ENCODE measurements around the gene REXO2.

Gene REXO2

GRCh38 chr11:114416441-114416961 lies 22.8 kb upstream of the REXO2 start:
- DNase-seq (ENCODE audit: low read depth), result peak; percentile 71
- no peak overlapping the region for H3K4me3 ChIP-seq (ENCODE audit: low read depth, low read length)
- no peak for TF ChIP-seq CTCF (conservative IDR thresholded peaks at IDR 0.05; ENCODE audit: low read depth, low read length)

GRCh38 chr11:114426280-114426679 lies 13.0 kb upstream of the REXO2 start:
- no peak for DNase-seq (ENCODE audit: low read depth)
- no peak for TF ChIP-seq CTCF (conservative IDR thresholded peaks at IDR 0.05; ENCODE audit: low read depth, low read length)
- H3K4me3 ChIP-seq (ENCODE audit: low read depth, low read length), result no peak overlapping the region

- DNase-seq (ENCODE audit: low read depth), result no peak
- H3K4me3 ChIP-seq (ENCODE audit: low read depth, low read length), result no peak overlapping the region
- TF ChIP-seq CTCF (conservative IDR thresholded peaks at IDR 0.05; ENCODE audit: low read depth, low read length), result no peak
Observed at GRCh38 chr11:114430290-114430689, 9.0 kb upstream of the REXO2 start.

GRCh38 chr11:114432893-114433292 lies 6.4 kb upstream of the REXO2 start:
- TF ChIP-seq CTCF (conservative IDR thresholded peaks at IDR 0.05; ENCODE audit: low read depth, low read length), result no peak
- no peak overlapping the region for H3K4me3 ChIP-seq (ENCODE audit: low read depth, low read length)
- DNase-seq (ENCODE audit: low read depth), result no peak

GRCh38 chr11:114433376-114433775 lies 5.9 kb upstream of the REXO2 start:
- no peak overlapping the region for H3K4me3 ChIP-seq (ENCODE audit: low read depth, low read length)
- no peak for DNase-seq (ENCODE audit: low read depth)
- TF ChIP-seq CTCF (conservative IDR thresholded peaks at IDR 0.05; ENCODE audit: low read depth, low read length), result no peak

- no peak for TF ChIP-seq CTCF (conservative IDR thresholded peaks at IDR 0.05; ENCODE audit: low read depth, low read length)
- H3K4me3 ChIP-seq (ENCODE audit: low read depth, low read length), result no peak overlapping the region
- DNase-seq (ENCODE audit: low read depth), result peak; percentile 42
Observed at GRCh38 chr11:114438303-114438702, 964 bp upstream of the REXO2 start.

GRCh38 chr11:114440121-114440860 lies 1.0 kb downstream of the REXO2 start:
- TF ChIP-seq CTCF (conservative IDR thresholded peaks at IDR 0.05; ENCODE audit: low read depth, low read length), result no peak
- peak overlapping the region; percentile 97 for H3K4me3 ChIP-seq (ENCODE audit: low read depth, low read length)
- DNase-seq (ENCODE audit: low read depth), result peak; percentile 36
